SW 1271 (cell line): Measurements from ENCODE around the gene GABRR1.
"Not testable (repeated sequence)": the region's sequence is repeated elsewhere in the genome, so short reads cannot be mapped to it uniquely, and the experiment has no call there.

Experiments used
- DNase-seq, 2 experiments: peaks; one replicate each; lab custom pipeline; 2025; lab: John Stamatoyannopoulos, UW

The GABRR1 gene

DNA sequence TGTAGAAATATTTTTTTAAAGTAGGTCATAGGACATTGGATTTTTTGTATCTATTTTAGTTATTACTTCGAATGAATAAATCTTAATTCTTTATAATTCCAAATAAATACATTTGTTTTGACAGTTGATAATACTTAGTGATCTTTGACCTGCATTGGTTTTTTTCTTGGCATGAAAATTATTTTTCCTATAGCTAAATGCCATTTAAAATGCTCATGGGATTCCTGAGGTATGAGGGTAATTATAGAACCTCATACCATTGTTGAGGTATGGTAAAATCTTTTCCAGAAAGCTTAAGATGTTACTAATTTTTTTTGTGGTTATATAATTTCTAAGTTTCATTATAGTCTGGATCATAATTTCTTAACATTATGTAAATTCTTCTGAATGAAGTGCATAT is 63.0 kb downstream of the GABRR1 start:
- peak in 1 of 2 experiments; percentile 9 for DNase-seq

DNA sequence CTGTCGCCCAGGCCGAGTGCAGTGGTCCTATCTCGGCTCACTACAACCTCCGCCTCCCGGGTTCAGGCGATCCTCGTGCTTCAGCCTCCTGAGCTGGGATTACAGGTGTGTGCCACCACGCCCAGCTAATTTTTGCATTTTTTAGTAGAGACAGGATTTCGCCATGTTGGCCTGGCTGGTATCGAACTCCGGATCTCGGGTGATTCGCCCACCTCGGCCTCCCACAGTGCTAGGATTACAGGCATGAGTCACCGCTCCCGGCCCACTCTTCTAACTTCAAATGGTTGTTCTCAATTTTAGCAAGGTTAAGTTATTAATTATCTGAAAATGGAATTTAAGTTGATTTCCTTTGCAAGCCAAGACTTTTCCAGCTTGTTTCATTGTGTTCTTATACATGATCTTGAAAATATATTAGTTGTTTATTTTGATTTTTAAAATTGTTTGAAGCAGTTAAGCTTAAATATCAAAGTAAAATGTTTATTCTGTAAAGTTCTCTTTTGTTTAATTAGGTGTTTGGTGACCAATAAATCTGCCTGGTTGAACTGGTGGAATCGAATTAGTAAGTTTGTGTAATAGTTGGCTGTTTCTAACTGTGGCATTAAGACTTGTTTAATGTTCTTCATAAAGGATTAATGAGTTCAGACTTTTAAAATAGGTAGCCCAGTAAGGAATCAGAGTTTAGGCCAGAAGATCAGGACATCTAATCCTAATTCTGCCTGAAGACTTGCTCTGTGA is 69.0 kb downstream of the GABRR1 start:
- DNase-seq: no peak

DNA sequence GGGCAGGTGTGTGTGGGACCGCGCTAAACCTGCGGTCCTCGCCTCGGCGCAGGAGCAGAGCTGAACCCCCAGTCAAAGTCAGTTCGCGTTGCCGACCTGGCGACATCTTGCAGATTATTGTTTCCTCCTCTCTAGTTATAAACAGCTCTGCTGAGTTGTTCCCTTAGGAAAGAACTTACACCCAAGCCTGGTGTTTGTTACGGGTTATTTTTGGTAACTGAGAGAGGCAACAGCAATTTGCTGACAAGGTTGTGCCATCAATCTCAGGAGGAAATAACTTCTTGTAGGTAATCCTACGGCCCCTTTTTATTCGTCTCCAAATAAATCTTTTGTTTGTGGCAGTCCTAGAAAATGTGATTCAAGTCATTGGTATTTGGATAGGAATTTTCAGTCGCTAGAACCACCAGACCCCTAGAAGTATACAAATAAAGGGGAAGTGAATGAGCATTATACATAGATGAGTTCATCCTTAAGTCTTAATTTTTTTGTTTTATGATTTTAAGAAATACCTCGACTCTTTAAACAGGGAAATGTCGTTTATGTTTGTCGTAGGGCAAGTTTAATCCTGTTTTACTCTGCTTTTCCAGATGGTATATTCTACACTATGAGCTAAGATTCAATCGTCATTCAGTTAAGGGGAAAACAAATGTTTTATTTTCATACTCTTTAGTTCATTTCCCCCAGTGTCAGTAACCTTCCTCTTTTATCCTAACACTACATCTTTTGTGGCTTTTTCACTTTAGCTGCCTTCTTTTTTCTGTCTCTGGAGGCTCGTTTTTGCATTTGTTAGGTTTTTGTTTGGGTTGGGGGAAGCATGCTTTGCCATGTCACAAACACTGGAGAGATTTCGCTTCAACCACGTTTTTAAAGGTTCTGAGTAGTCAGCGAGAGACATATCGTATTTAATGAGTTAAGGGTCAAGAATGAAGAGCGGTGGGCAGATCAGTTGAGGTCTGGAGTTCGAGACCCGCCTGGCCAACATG is 70.1 kb downstream of the GABRR1 start:
- peak in 1 of 2 experiments; percentile 65 for DNase-seq

DNA sequence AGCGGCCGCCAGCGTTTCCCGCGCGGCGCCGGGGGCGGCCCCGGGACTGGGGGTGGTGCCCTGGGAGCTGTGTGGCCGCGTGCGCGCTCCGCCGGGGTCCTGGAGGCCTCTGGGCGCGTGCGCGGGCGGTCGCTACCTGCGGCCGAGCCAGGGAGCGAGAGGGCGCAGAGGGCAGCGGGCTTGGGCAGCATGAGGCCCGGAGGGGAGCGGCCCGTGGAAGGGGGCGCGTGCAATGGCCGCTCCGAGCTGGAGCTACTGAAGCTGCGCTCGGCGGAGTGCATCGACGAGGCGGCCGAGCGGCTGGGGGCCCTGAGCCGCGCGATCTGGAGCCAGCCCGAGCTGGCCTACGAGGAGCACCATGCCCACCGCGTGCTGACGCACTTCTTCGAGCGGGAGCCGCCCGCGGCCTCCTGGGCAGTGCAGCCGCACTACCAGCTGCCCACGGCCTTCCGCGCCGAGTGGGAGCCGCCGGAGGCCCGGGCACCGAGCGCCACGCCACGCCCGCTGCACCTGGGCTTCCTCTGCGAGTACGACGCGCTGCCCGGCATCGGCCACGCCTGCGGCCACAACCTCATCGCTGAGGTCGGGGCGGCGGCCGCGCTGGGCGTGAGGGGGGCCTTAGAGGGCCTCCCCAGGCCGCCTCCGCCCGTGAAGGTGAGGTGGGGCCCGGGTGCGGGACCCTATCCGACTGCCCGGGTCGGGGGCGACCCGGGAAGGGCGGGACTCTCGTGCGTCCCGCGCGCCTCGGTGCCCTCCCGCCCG is 71.0 kb downstream of the GABRR1 start, which contains the start of gene PM20D2:
Gene PM20D2 (plus strand): TSS at position 100 of the 762 bp plus-strand sequence. CDS start 90 bp downstream, at position 190.
- DNase-seq: peak; percentile 38 to 70

DNA sequence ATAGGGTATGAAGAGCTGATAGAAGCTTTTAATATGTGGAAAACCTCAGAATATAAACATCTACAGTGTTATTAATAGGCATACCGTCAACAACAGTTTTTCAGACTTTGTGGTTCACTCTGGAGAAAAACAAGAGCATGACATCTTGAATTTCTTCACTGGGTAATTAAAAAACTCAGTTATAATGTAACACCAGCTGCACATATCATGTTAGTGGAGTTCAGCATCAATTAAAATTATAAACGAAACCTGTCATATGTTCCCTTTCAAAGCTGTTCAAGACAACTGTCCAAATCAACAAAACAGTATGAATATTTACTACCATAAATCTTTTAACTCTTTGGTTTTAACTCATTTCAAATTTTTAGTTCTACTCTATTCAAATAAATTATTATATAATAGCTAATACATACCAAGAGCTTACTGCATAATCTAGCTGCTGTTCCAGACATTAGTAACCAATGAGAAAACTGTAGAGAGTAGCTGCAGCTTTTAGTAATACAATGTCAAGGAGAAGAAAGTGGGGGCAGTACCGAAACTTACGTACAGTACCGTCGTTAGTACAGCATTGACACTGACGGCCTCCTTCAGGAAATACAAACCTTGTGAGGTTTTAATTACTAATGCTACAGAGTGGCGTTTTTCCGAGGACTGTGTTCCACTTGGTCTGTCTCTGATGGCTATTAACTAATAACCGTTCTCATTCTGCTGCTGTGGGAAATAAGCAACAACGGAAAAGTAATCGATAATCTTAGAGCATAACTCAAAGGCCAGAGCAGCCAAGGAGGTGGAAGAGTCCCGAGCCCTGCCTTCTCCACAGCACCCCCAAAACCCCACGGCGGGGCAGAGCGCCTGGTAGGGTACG is 71.8 kb downstream of the GABRR1 start:
- DNase-seq: peak in 1 of 2 experiments; percentile 49

DNA sequence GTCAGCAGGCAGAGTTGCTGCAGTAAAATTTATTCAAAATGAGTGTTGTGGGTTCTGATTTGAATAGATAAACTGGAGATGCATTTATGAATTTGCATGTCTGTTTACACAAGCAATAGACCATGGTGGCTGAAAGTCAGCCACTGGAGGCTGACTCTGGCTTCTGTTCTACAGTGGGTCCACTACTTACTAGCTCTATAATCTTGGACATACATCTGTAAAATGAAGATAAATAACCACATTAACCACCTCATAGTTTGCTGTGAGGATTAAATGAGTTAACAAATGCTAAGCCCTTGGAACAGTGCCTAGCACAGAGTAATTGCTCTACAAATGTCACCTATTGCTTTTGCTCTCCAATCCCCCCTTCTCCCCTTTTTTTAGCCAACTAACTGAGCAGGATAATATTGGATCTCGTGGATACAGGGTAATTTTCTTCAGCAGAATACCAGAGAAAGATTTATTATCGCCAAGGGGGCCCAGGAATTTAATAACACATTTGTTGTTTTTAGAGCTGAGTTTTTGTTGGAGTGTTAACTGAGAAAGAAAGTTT is 72.7 kb downstream of the GABRR1 start:
- no peak for DNase-seq

DNA sequence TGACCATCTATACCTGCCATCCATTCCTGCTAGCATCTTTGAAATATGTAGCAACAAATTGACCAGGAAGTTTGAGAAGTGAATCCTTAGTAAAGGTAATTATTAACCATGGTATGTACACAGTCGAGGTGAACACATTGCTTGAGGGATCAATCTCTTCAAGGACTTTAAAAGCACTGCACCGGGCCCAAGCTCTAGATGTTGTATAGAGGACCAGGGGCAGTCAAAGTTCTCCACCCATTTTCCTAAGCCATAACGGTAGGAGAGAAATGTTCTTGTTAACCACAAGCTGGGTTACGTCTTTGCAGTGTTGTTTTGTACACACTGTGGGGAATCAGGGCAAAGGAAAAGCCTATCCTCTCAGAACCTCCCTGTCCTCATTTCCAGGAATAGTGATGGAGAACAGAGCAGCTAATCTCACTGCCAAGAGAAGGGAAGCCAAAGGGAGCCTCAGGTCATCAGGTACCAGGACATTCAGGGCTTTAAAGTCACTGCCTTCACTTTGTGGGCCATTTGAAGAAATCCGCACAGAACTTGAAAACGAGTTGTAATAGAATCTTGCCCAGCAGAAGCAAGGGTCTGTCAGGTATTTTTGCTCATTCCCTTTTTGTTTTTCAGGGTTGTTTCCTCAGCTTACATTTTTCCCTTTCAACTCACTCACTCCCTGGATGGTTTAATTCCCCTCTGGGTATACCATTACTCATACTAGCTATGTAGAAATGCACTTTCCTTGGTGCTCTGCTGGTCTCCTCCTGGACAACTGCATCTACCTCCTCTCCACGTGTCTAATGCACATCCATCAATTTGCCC is 76.6 kb downstream of the GABRR1 start:
- DNase-seq: no peak

DNA sequence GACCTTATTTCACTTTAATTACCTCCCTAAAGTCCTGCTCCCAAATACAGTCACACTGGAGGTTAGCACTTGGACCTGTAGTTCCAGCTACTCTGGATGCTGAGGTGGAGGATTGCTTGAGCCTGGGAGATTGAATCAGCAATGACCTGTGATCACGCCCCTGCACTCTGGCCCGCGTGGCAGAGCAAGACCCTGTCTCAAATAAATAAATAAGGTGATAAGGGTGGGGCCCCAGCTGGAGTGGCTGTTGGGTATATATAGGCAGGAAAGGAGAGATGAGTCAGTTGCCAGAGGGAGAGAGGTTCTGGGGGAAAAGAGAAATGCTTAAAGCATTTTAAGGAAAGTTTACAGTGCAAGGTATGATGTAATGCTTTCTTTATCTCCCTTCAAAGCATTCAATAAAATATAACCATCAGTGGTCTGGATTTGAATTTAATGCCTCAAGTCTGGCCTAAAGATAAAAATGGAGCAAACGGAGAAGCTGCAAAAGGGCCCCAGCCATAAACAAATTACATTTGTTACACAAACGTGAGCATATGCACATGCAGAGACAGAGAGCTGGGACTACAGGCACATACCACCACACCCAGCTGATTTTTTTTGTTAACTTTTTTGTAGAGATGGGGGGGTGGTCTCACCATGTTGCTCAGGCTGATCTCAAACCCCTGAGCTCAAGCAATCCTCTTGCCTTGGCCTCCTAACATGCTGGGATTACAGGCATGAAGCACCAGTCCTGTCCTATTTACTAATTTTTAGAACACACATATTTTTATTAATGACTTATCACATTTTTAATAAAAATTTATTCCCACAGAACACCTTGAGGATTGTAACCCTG is 77.4 kb downstream of the GABRR1 start:
- no peak for DNase-seq

DNA sequence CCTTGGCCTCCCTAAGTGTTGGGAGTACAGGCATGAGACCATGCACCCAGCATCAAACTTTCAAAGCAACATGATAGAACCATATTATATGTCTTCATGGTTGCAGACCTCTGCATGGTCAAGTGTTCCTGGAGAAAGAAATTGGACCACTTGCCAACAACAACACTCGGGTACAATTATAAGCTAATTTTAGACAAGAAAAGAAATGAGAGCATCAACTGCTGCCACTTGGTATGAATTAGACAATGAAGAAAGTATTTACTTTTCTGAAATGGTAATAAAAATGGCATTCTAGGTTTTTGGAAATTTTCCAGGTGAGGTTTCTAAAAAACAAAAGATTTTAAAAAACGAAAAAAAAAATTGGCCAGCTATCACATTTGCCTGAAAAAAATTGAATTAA is 79.0 kb downstream of the GABRR1 start:
- no peak for DNase-seq

DNA sequence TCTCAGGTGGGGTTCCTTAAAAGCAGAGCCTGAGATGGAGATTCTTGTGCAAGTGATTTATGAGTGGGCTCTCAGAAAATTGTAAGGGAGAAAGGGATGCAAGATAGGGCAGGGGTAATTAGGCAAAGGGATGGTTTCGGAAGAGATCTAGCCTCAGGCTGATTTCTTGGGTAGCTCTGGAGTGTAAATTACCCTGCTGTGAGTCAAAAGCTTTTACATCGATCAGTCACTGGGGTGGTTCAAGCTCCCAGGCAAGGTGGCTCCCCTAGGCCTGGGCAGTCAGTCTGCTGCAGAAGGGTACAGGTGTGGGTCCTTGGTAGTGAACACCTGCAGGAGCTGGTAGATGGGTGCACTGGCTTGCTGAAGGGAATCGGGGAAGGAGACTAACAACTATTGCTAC is 82.4 kb downstream of the GABRR1 start:
- no peak for DNase-seq

DNA sequence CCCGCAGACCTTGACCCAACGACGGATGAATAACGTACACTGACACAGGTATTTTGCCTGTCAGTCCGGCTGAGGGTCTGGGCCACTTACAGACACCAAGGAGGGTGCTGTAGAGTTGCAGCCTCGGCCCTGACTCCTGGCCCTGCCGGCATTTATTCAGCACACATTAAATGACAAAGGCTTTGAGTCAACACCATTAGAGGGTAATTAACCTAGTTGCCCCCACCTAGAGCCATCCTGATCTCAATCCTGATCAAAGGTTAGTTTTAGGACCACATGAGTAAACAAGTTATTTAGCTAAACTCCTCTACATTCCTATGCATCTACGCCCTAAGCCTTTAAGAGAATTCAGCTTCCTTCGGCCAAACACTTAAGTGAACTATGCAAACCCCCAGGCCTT is 83.2 kb downstream of the GABRR1 start:
- DNase-seq: no peak

DNA sequence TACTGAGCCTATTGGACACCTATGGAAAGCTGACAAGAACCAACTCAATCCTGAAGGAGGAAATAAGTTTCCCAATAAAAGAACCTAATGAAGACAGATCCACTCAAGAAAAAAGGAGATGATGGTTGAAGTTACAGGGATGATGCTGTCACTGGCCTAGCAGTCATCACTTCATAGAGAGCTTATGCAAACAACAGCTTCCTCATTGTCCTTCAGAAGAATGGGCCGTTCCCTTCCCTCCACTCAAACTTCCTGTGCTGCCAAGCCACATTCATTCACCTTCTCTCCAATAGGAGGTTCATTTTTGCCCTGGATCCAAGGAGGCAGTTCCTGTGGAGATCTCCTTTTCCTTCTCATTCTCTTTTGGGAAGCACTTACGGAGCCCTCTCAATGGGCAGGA is 85.1 kb downstream of the GABRR1 start:
- no peak for DNase-seq

DNA sequence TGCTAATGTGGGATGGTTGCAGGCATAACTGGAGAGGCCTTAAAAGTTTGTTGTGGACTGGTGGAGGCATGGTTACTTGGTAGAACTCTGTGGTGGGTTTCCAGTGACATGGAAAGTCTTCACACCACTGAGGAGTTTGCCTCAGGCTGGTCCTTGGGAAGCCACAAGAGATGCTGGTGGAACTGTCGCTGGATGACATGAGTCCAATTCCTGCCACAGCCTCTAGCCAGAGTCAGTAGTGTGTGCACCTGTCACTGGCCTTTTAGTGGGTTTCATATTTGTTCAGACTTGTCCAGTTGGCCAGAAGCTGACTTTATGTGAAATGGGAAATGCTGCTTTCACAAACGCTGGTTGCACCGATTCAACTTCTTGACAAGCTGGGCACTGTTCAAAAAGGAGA is 85.6 kb downstream of the GABRR1 start:
- no peak for DNase-seq

DNA sequence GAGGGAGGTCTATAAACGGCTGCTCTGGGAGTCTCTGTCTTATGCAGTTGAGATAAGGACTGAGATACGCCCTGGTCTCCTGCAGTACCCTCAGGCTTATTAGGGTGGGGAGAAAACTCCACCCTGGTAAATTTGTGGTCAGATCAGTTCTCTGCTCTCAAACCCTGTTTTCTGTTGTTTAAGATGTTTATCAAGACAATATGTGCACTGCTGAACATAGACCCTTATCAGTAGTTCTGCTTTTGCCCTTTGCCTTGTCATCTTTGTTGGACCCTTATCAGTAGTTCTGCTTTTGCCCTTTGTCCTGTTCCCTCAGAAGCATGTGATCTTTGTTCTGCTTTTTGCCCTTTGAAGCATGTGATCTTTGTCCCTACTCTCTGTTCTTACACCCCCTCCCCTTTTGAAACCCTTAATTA is 88.9 kb downstream of the GABRR1 start:
- not testable (repeated sequence) for DNase-seq
